H4 (cell line): ENCODE results near the gene SLAIN2. TPM values are rescaled to one million over a fixed set of nuclear protein-coding genes. Genes with fewer than 3 reads are reported as not detected.
"Not testable (repeated sequence)": the region's sequence is repeated elsewhere in the genome, so short reads cannot be mapped to it uniquely, and the experiment has no call there.

ENCODE experiments used
- DNase-seq: peaks from one replicate; pipeline ENCODE4 v3.0.0-alpha.2; 2015; ENCODE audit warnings: low spot score
- total RNA-seq: library from RNA; depleted of rRNA; stranded (reverse); fragments of >200 nt; shearing (Covaris generic); gene quantifications from 2 replicates; pipeline ENCODE4 v1.2.3, GENCODE V29; 2014; rRNA removed

Gene SLAIN2
- total RNA-seq: 36.3 and 72.3 TPM in 2 replicates

DNA sequence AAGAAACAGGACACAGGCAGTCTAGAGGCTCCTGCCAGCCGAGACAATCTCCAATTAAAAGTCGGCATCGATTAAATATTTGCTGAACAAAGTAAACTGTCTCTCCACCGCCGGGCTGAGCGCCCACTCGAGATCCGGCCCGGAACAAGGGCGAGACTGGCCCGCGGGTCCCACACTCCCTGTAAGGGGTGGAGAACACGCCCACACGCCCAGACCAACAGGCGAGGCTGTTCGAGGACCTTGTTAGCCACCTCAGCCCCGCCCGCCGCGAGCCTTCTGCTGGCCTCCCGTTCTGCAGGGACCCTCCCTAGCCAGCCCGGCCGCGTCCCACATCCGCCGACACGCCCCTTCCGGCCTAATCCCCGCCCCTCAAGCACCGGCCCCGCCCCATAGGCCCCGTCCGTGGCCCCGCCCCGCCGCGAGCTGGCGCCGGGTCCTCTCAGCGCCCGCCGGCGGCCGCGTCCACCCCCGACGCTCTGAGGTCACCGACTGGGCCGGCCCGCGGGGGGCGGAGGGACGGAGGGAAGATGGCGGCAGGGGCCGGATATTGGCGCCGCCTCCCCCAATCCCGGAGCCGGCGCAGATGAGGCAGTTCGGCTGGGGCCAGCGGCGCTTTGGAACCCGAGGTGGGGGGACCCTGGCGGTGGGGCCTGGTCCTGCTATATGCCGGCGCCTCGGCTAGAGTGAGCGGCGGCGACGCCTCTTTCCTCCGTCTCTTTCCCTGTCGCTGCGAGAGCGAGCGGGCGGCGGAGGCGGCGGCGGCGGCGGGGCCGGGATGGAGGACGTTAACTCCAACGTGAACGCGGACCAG is at the start of gene SLAIN2:
TSS of gene SLAIN2 (plus strand) at position 565 of the 811 bp plus-strand sequence. CDS start at position 776, 211 bp downstream.
- DNase-seq: peak; percentile 97

DNA sequence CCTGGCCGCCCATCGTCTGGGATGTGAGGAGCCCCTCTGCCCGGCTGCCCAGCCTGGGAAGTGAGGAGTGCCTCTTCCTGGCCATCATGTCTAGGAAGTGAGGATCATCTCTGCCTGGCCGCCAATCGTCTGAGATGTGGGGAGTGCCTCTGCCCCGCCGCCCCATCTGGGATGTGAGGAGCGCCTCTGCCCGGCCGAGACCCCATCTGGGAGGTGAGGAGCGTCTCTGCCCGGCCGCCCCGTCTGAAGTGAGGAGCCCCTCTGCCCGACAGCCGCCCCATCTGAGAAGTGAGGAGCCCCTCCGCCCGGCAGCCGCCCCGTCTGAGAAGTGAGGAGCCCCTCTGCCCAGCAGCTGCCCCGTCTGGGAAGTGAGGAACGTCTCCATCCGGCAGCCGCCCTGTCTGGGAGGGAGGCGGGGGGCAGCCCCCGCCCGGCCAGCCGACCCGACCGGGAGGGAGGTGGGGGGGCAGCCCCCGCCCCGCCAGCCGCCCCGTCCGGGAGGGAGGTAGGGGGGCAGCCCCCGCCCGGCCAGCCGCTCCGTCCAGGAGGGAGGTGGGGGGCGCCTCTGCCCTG is 49.0 kb upstream of the SLAIN2 start:
- DNase-seq: not testable (repeated sequence)

DNA sequence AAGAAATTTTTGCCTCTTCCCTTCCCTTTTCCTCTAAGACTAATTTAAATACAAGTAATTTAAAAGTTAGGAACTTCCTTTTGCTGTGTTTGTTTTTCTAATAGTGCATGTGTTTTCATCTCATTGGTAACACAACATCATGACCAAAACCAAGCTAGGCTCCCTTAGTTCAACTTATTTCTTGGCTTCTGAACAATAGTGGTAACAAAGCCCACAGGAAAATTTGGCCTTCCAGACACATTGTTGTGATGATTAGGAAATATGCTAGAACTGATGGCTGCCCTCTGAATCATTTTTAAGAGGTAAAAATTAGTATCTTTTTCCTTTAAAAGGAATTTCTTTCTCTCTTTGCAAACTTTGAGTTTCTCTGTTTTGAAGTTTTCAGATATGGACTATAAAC is 46.2 kb upstream of the SLAIN2 start:
- no peak for DNase-seq

DNA sequence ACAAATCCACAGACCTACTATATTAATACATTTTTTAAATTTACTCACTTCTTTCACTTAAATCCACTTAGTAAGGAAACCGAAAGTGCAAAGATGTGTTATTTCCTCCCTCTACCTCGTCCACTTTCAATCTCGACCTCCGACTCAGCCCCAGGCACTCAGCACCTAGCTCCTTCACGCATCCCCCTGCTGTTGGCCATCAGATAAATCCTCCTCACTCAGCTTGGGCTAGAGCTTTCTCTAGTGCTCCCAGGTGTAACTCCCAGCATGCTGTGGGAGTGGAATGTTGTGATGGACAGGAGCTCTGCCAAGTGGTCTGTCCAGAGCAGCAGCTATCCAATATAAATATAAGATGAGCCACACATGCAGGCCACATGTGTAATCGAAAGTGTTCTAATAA is 45.0 kb upstream of the SLAIN2 start:
- no peak for DNase-seq

DNA sequence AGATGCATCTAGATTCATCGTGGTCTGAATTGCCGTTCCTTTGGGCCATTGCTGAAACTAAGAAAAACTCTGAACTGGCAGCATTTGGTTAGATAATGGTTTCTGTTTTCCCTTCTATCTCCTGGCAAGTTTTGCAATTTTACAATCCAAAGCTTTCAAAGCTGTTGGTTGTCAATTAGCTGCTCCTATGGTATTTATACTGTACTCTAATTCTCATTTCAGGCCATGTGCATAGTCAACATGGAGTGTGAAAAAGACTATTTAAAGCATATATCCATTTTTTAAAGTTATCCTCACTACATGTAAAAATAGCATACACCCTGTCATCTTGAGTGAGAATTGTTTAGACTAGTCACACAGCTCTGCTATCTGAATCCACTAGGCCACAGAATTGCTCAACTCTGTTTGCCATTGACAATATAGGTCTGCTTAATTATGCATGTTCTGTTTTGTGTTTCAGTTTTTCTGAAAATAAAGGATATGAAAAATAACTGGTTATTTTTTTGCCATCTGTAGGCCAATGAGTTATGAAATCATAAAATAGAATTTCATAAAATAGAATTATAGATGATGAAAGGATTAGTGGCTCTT is 44.0 kb upstream of the SLAIN2 start:
- DNase-seq: no peak

DNA sequence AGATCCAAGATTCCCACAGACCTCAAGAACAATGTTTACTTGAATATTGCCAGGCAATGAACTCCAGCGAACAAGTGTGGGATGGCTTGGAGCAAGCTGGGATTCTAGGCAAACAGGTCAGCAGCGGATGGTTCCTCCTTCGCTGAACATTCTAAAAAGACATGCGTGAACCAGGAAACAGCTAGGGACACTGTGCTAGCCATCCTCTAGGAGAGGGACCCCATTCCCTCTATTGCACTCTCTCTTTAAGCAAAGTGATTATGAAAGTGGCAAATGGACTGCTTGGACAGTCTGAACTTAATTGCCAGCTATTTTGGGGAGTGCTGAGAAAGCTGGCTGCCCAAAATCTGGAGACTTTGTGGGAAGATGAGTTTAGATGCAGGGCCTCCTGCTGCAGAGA is 41.8 kb upstream of the SLAIN2 start:
- no peak for DNase-seq

DNA sequence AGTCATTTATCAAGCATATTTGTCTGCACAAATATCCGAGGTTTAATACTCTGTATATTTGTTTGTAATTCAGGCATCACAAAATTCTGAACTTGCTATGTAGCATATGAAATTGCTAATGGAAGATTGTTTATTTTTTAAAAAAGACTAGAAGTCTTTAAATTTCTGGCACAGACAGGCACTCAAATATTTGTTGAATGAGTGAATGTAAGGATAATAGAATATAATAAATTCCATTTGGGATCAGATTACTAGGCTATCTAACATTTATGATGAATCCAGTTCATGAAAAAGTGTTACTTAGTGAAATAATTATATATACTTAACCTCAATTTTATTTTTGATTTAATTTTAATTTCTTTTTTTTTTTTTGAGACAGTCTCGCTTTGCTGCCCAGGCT is 41.3 kb upstream of the SLAIN2 start:
- no peak for DNase-seq

DNA sequence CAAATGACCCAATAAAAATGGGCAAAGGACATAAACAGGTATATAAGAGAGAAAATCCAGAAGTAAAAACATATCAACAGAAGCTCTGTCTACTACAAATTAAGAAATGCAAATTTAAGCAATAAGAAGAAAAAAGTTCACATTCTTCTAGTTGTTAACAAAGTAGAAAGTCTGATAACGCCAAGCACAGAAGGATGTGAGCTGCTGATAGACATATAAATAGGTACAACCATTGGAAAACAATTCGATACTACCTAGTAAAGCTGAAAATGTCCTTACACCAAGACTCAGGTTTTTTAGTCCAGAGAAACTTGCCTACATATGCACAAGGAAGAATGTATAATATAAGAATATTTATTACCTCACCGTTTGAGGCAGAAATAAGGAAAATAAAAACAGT is 35.8 kb upstream of the SLAIN2 start:
- DNase-seq: no peak

DNA sequence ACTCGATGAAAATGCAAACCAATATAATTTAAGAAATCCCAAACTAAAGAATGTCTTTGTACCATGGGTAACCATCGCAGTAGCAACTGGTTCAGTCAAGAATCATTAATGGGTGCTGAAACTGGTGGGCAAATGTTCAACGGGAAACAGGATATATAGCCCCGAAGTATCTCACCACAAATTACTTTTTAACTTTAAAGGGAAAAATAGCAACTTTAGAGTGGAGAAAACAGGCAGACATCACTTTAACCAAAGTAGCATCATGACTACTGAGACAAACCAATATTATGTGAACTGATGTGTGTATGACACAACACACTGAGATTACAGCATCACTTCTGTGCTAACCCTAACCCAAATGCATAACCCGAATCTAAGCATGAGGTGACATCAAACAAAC is 33.8 kb upstream of the SLAIN2 start:
- no peak for DNase-seq

DNA sequence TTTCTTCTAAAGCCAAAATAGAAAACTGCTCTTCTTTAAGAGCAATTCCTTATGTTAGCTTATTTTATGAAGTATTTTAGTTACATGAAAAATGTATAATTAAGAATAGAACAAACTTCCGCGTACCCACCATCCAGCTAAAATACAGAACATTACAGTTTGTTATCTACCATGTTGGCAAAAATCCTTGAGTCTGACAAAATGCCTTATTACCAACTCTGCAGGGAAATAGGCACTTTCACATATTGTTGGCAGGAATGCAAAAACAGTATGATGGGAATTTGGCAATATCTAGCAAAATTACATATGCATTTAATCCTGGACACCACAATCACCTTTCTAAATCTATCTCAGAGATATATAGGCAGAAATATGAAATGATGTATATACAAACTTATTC is 32.4 kb upstream of the SLAIN2 start:
- DNase-seq: no peak

DNA sequence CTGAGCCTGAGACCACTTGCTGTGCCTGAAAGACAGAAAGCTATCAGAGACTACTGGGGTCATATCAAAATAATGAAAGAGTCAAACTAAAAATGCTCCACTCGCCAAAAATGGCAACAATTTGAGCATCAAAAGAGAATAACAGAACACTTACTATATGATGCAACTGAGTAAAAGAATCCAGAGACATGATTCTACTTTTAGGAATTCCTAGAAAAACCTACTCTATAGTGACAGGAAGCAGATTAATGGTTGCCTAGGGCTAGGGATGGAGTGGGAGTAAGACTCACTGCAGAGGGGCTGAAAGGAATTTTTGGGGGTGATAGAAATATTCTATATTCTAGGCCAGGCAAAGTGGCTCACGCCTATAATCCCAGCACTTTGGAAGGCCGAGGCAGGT is 29.4 kb upstream of the SLAIN2 start:
- no peak for DNase-seq

DNA sequence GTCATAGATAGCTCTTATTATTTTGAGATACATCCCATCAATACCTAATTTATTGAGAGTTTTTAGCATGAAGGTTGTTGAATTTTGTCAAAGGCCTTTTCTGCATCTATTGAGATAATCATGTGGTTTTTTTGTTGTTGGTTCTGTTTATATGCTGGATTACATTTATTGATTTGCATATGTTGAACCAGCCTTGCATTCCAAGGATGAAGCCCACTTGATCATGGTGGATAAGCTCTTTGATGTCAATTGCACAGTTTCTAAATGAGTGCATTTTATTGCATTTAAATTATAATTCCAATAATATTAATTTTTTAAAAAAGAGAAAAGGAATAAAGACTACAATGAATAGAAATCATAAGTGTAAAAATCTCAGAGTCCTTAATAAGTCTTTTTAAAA is 26.6 kb upstream of the SLAIN2 start:
- not testable (repeated sequence) for DNase-seq

DNA sequence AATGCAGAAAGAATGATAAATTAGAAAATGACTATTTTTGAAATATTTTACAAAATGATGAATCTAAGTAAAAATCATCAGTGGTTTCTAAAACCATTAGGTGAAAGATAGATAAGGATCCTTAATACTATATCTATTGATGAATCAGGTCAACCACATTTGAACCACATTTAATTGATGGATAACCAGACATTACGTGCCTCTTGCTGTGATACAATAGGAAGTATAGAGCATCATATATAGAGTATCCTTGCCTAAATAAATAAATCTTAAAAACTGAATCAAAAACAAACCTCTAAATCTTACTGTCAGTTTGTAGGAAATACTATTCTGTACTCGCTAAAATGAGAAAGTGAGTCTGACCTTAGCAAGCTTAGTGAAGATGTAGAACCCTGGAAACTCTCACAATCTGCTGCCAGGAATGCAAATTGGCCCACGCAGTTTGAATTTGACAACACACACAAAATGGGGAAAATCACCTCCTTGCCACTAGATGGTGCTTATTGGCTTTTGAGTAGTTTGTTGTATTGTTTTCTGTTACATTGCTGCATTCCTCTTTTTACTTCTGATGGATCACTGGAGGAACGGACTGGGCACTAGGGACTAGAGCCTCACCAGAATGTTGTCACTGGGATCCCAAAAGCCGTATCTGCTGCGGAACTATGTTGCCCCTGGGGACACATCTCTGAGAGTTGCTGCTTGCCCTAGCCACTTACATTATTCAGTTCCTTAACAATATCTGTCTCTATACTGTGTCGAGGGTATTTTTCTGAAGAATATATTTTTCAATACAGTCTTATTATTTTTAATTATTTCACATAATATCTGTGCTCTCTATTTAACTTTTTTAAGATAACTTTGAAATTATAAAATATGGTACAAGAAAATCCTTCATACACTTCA is 25.4 kb upstream of the SLAIN2 start:
- peak; percentile 67 for DNase-seq

DNA sequence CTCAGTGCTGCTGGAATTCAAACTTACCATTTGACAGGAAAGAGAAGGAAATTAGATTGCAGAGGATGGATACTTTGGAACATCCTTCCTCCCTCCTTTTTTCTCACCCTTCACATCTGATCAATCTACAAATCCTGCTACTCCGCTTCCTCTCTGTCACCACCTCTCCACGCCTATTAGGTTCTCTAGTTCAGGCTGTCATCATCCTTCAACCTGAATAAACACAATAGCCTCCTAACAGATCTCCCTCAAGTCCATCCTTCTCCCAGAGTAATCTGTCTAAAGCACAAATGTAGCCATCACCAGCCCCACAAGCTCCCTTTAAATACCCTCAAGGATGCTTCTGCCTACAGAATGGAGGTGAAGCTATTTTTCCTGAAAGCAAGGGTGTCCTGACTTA is 20.0 kb upstream of the SLAIN2 start:
- DNase-seq: no peak

DNA sequence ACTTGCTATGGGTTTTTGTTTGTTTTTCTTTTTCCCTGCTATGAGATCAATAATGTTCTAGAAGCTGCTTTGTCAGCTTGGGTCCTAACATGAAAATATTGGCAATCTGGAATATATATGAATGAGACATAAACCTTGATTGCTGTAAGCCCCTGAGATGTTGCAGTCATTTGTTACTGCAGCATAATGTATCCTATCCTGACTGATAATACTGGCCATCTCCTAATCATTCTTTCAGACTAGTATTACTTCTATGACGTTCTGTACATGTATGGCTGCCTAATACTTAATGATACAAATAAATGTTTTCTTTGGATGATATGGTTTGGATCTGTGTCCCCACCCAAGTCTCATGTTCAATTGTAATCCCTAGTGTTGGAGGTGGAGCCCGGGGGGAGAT is 19.3 kb upstream of the SLAIN2 start:
- no peak for DNase-seq

DNA sequence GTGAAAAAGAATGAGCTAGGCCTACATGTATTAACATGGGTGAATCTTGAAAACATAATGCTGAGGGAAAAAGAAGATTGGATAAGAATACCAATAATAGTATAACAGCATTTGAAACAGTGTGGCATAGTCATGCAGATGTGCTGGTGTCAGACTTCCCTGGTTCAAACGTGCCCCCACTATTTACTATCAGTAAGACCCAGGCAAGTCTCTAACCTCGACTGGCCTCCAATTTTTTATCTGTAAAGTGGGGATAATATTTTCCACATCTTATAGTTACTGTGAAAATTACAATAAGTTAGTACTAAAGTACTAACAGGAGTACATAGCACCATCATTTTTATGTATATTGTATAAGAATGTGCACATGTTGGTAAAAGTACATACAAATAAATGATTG is 17.0 kb upstream of the SLAIN2 start:
- no peak for DNase-seq

DNA sequence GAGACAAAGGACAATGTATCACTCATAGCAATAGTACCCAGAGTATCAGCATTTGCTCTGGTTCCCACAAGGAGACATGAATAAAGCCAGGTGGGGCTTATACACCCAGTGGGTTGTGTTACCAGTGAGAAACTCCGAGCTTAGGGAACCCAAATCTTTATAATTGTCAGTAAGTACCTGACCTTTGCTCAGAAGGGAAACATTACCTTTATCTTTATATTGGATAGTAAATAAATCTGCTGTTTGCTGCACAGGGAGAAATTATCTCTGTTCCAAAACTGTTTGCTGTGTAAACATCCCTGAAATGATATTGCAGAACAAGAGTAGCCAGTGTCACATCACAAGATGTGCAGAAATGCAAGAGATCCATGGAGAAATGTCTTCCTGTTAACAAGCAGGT is 12.1 kb upstream of the SLAIN2 start:
- DNase-seq: no peak

DNA sequence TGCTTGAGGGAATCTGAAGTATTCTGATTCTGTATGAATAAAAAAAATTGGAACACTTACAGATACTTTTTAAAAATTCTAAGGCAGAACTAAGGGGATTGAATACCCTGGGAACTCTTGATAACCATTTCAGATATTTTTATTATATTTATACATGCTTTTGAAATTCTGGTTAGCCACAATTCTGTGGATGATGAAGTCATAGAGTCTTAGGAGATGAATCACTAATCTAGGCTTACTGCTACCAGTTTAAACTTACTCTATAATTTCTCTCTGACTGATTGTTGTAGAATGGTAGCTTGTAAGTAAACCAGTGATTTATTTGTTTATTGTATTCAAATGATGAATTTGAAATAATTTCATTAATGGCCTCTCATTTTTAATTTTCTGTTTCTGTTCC is 11.4 kb upstream of the SLAIN2 start:
- DNase-seq: peak; percentile 80

DNA sequence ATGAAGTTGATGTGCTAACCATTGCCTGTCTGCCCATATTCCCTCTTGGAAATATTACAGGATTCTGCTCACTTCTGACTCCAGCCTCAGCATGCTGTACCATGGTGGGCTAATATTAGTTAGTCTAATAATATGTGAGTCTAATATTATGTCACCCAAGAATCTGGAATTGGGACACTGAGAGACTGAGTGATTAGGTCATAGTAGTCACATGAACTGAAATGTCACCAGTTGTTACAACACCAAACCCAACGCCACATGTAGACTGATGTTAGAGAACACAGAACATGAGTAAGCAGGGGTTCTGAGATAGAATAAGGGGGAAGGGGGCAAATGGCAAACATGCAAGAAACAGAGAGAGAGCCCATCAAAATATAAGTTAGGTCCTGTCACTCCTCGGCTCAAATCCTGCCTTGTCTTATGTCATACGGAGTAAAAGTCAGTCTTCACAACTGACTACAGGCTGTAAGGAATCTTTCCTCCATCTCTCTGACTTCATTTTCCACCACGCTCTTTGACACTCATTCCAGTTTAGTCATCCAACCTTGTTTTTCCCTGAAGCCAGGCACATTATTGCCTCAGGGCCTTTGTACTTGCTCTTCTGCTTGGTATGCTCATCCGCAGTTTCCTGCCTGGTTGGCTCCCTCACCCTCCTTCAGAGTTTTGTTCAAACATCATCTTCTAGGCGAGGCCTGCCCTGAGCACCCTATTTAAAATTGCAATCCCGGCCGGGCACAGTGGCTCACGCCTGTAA is 9.6 kb upstream of the SLAIN2 start:
- peak; percentile 52 for DNase-seq

DNA sequence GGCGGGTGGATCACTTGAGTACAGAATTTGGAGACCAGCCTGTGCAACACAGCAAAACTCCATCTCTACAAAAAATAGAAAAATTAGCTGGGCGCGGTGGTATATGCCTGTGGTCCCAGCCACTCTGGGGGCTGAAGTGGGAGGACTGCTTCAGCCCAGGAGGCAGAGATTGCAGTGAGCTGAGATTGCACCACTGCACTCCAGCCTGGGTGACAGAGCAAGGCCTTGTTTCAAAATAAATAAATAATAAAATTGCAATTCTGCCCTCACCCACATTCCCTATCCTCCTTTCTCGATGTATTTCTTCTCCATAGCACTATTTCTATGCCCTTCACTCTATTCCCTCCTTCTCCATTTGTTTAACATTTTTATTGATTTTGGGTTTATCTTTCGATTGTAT is 8.7 kb upstream of the SLAIN2 start:
- no peak for DNase-seq

DNA sequence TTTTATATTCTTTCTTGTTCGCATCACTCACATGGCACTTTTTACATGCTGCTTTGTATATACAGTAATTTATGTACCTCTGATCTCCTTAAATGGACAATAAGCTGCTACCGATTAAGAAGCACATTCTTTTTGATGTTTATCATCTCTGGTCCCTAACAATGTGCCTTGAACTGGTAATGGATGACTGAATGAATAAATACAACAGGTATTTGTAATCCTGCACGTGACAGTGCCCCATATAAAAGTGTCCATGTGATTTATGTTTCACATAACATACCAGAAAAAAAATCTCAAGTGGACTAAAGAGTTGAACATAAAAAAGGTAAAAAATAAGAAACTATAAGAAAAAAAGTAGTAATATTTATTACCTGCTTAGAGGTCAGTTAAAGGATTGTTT is 7.7 kb upstream of the SLAIN2 start:
- DNase-seq: no peak
